Activated CD8-positive, alpha-beta memory T cell treated with anti-CD3 and anti-CD28 coated beads, Interleukin-2, amount 10 ng/mL, durations not matched to agents 7 days and 5 days (primary cell): Measurements from ENCODE around the gene FCER1G. TPM values are rescaled to one million over a fixed set of nuclear protein-coding genes. Genes with fewer than 3 reads are reported as not detected.

ENCODE experiments used
- ATAC-seq: fragments of 150-1000 bp; cut with Tn5 transposase; one replicate; pipeline ENCODE4 v1.10.0; 2021; ENCODE audit warnings: moderate library complexity
- CTCF ChIA-PET: fragments of 350-600 bp; sonication (Branson Sonifier 250); formaldehyde crosslinking; loops from one replicate; lab custom pipeline; 2021; ENCODE audit warnings: antibody characterized with exemption; lab: Charles Lee
- DNase-seq: peaks from one replicate; pipeline ENCODE4 v3.0.0-alpha.2; 2020
- H3K27ac Mint-ChIP-seq: one replicate; pipeline ENCODE4 v1.8.0; 2021; ENCODE audit warnings: mild to moderate bottlenecking, mixed read lengths
- H3K27me3 Mint-ChIP-seq: one replicate; pipeline ENCODE4 v1.8.0; 2021; ENCODE audit warnings: mixed read lengths
- H3K36me3 Mint-ChIP-seq: one replicate; pipeline ENCODE4 v1.8.0; 2021; ENCODE audit warnings: mild to moderate bottlenecking, mixed read lengths
- H3K4me1 Mint-ChIP-seq: one replicate; pipeline ENCODE4 v1.8.0; 2021; ENCODE audit warnings: mixed read lengths
- H3K4me3 Mint-ChIP-seq: one replicate; pipeline ENCODE4 v1.8.0; 2021; ENCODE audit warnings: mild to moderate bottlenecking, moderate library complexity, mixed read lengths
- H3K9me3 Mint-ChIP-seq: one replicate; pipeline ENCODE4 v1.8.0; 2022; ENCODE audit warnings: low read depth, mixed read lengths
- total RNA-seq, 2 experiments: library from RNA; stranded (reverse); gene quantifications; one replicate each; pipeline ENCODE4 v1.2.3, GENCODE V29; 2021

Gene FCER1G
- total RNA-seq, 2 experiments from 2014 or later = 1.1 to 5.8 TPM

DNA sequence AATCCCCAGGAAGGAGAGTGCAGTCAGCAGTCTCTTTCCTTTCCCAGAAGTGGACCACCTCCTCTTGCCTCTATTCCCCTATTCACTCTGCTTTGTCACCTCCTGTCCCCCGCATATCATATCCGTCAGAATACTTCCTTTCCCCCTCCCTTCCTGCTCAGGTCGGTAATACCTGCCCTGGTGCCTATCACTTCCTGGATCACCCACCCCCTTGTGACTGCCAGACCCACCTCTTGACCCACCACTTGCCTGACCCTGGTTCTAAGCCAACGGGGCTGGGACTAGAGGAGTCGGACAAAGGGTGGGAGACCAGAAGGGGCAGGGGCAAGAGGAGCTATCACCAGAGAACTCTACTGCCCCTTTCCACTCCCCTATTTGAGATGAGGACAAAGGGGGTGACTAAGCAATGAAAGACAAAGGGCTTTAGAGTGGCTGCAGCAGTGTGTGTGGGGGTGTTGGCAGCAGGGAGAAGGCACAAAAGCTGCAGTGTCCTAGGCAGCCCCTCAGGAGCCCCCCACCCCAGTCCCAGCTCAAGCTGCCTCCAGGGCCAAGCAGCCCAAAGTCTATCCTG is 14.6 kb upstream of the FCER1G start:
- no peak for ATAC-seq
- H3K4me3 Mint-ChIP-seq = no peak overlapping the region
- H3K27ac Mint-ChIP-seq = peak overlapping the region; percentile 95

DNA sequence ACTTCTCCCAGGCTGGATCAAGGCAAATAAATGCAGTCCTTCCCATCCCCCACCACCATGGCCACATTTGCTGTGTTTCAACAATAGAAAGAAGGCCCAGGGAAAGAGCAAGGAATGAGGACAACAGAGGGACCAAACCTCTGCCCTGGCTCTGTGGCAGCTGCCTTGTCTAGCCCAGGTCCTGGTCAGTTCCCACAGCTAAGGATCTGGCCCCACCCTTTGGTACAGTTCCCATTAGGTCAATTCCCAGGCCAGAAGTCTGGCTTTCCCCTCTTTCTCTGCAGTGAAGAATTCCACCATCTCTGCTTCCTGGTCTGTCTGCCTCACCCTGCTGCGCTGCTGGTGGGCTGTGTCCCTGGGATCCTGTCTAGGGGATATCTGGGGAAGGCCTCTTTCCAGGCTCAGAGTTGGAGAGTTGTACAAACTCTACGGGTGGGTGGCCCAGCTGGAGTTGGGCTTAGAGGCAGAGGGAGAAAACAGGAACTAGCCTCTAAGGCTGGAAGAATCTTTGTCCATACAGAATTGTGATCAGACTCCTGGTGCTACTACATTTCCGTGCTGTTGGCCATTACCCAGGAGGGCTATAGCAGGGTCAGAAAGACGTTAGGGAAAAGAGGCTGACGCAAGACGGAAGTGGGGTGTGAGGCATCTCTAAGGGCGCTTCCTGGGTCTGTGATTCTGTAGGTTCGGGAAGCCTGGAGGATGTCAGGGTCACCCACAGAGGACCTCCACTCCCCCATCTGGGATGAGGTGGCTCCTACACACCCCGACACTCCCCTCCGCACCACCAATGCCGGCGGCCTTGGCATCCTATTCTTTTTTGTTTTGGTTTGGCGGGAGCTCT is 13.9 kb upstream of the FCER1G start:
- peak; percentile 0 for ATAC-seq
- Mint-ChIP-seq H3K36me3 (peaks cover 25% of the 10 kb centered on the region), H3K27me3 (no peaks in the 10 kb centered on the region), H3K9me3 (no peaks in the 10 kb centered on the region), H3K27ac (peak overlapping the region; percentile 95), H3K4me1 (peaks cover 62% of the 10 kb centered on the region), H3K4me3 (peak overlapping the region; percentile 87)
- CTCF ChIA-PET = interaction anchor here (0.9 to 7.0 kb wide), 17 partner anchors 9 to 181 kb away, joined by 3 to 89 read pairs (median 6); partner anchors contain the start of genes APOA2, B4GALT3, PCP4L1 and PPOX
- no peak for DNase-seq

More for the DNA sequence above, 14.6 kb upstream of the FCER1G start:
- peaks cover 62% of the 10 kb centered on the region for H3K4me1 Mint-ChIP-seq
- CTCF ChIA-PET = interaction anchor here (1.0 to 7.0 kb wide), 9 partner anchors 8 to 182 kb away, joined by 3 to 89 read pairs (median 23); partner anchors contain the start of genes APOA2, B4GALT3, PPOX and TOMM40L
- no peaks in the 10 kb centered on the region for H3K9me3 Mint-ChIP-seq
- H3K27me3 Mint-ChIP-seq = no peaks in the 10 kb centered on the region
- DNase-seq = no peak
- H3K36me3 Mint-ChIP-seq = peaks cover 21% of the 10 kb centered on the region

DNA sequence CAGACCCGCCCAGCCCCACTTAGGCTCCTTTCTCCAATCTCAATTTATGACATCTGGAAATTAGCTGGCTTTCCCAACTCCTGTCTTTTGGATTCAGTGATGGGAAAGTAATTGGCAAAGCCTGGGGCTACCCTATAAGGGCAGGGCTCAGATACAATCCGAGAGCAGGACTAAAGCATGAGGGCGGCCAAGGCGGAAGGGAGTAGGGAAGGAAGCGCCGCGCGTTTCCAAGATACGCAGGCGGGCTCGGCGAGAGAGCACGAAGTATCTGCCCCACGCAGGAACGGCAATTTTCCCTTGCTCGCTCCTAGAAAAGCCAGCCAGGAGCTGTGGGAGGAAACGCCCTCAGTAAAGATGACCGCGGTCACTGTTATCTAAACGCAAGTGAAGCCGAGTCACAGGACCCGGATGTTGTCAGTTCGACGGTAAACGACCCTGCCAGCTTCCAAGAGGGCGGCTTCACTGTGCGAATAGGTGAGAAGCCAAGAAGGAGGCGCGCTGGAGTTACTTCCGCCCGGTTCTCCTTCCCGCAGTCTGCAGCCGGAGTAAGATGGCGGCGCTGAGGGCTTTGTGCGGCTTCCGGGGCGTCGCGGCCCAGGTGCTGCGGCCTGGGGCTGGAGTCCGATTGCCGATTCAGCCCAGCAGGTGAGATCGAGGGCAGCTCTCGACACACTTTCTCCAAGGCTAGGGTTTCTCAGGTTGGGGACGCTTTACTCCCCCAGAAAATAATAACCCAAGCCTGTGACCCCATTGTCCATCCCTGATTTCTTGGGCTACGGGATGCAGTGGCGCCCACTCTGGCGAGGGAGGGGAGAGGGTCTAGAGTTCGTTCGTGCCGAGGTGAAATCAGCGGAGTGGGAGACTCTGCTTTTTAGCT is 13.0 kb upstream of the FCER1G start, which contains the start of gene NDUFS2:
NDUFS2 (plus strand) TSS at position 532 of the 877 bp plus-strand sequence; CDS start at position 551, 19 bp downstream.
- no peaks in the 10 kb centered on the region for H3K9me3 Mint-ChIP-seq
- DNase-seq = peak; percentile 99
- H3K4me3 Mint-ChIP-seq = peak within 1 kb of the TSS; percentile 87
- H3K36me3 Mint-ChIP-seq = peaks cover 29% of the 10 kb centered on the region
- CTCF ChIA-PET = interaction anchor here (0.9 to 7.0 kb wide), 19 partner anchors 9 to 188 kb away, joined by 3 to 89 read pairs (median 4); partner anchors contain the start of genes APOA2, B4GALT3, PCP4L1 and PPOX
- no peaks in the 10 kb centered on the region for H3K27me3 Mint-ChIP-seq
- H3K4me1 Mint-ChIP-seq = peaks cover 64% of the 10 kb centered on the region
- peak; percentile 99 for ATAC-seq
- peak within 1 kb of the TSS; percentile 95 for H3K27ac Mint-ChIP-seq

DNA sequence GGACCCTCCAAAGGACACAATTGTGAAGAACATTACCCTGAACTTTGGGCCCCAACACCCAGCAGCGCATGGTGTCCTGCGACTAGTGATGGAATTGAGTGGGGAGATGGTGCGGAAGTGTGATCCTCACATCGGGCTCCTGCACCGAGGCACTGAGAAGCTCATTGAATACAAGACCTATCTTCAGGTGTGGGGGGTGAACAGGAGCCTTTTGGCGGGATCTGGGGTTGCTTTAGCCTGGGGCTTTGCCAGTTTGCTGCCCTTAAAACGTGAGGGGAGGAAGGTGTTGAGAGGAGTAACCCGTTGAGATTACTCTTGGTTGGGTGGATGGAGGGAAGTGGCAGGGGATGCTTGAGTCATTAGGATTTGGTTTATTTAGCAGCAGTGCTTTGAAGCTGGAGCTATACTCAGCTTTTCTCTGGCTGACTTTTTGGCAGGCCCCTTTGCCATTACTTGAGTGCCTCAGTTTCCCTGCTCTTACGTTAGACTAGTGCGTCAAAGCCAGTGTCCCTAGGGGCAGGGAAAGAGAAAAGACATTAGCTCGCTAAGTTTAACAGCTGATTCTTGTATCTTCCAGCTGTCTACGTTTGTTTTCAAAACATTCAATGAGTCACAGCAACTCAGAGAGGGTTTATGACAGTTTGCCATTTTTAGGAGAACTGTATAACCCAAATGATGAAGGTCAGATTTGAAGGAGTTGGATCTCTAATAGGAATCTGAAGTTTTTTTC is 8.5 kb upstream of the FCER1G start:
- DNase-seq = no peak
- H3K4me3 Mint-ChIP-seq = no peak overlapping the region
- peaks cover 47% of the 10 kb centered on the region for H3K36me3 Mint-ChIP-seq
- peaks cover 51% of the 10 kb centered on the region for H3K4me1 Mint-ChIP-seq
- H3K27ac Mint-ChIP-seq = peak overlapping the region; percentile 23
- no peak for ATAC-seq
- no peaks in the 10 kb centered on the region for H3K9me3 Mint-ChIP-seq
- CTCF ChIA-PET = interaction anchor here (0.6 to 7.0 kb wide), 7 partner anchors 9 to 175 kb away, joined by 3 to 89 read pairs (median 6); partner anchors contain the start of genes APOA2, FCER1G, PPOX and TOMM40L
- no peaks in the 10 kb centered on the region for H3K27me3 Mint-ChIP-seq

DNA sequence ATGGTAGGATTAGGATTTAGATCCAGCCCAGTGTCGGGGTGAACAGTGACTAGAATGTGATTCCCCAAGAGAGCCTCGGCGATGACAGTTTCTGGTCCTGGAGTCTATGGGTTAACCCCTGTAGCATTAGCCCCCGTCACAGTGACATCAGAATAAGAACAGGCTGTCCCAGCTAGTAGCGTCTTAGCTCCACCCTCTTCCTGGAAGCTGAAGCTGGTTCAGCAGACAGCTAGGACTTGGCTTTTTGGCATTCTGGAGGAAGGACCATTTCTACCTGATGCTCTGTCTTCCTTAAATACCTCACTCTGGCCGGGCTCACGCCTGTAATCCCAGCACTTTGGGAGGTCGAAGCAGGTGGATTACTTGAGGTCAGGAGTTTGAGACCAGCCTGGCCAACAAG is 7.9 kb upstream of the FCER1G start:
- Mint-ChIP-seq H3K4me1 (peaks cover 47% of the 10 kb centered on the region), H3K27me3 (no peaks in the 10 kb centered on the region), H3K36me3 (peaks cover 51% of the 10 kb centered on the region), H3K9me3 (no peaks in the 10 kb centered on the region), H3K4me3 (no peak overlapping the region), H3K27ac (no peak overlapping the region)
- CTCF ChIA-PET = interaction anchor here (0.6 to 7.0 kb wide), 5 partner anchors 9 to 175 kb away, joined by 3 to 89 read pairs (median 6); partner anchors contain the start of genes APOA2, FCER1G, PPOX and TOMM40L
- ATAC-seq (no peak), DNase-seq (no peak)

DNA sequence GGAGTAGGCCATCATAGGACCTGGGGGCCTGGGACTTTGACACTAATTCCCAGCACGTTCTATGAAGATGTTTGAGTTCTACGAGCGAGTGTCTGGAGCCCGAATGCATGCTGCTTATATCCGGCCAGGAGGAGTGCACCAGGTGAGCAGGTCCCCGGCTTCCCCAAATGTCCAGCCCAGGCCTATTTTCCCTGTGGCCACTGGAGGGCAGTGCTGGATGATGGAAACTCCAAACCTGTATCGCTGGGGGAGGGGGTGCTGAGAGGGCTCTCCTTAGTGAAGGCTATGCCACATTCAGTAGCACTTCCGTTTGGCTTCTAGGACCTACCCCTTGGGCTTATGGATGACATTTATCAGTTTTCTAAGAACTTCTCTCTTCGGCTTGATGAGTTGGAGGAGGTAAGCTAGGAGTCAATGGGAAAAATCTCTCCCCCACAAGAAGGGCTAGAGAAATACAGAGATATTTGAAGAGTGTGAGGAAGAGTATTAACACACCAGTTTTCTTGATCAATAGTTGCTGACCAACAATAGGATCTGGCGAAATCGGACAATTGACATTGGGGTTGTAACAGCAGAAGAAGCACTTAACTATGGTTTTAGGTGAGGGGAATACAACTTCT is 5.2 kb upstream of the FCER1G start:
- H3K4me3 Mint-ChIP-seq = no peak overlapping the region
- ATAC-seq (peak; percentile 90), DNase-seq (peak; percentile 82)
- CTCF ChIA-PET = interaction anchor here (0.6 to 6.7 kb wide), 10 partner anchors 8 to 189 kb away, joined by 3 to 110 read pairs (median 6); partner anchors contain the start of genes APOA2, NDUFS2 and TOMM40L
- H3K4me1 Mint-ChIP-seq = peaks cover 32% of the 10 kb centered on the region
- peak overlapping the region; percentile 57 for H3K27ac Mint-ChIP-seq
- no peaks in the 10 kb centered on the region for H3K9me3 Mint-ChIP-seq
- peaks cover 54% of the 10 kb centered on the region for H3K36me3 Mint-ChIP-seq
- no peaks in the 10 kb centered on the region for H3K27me3 Mint-ChIP-seq

DNA sequence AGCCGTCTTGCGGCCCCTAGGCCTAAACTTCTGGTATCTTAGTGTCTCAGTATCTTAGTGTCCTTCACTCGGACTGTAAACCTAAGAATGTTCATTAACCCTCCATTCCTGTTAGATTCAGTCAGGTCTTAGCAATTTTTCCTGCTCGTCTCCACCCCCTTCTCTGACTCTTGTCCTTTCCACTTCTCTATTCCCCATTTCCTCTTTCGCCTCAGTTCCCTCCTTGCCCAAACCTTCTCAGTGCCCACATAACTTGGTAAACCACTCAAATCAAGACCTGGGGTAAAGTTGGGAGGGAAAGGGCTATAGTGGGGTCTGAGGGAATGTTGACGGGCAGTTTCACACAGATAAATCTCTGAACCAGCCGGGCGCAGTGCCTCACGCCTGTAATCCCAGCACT is 726 bp upstream of the FCER1G start:
- CTCF ChIA-PET = interaction anchor here (0.7 kb wide), 1 partner anchor 357 kb away, joined by 3 read pairs; no protein-coding TSS in a partner anchor
- Mint-ChIP-seq H3K4me1 (peaks cover 34% of the 10 kb centered on the region), H3K27ac (no peak overlapping the region)

DNA sequence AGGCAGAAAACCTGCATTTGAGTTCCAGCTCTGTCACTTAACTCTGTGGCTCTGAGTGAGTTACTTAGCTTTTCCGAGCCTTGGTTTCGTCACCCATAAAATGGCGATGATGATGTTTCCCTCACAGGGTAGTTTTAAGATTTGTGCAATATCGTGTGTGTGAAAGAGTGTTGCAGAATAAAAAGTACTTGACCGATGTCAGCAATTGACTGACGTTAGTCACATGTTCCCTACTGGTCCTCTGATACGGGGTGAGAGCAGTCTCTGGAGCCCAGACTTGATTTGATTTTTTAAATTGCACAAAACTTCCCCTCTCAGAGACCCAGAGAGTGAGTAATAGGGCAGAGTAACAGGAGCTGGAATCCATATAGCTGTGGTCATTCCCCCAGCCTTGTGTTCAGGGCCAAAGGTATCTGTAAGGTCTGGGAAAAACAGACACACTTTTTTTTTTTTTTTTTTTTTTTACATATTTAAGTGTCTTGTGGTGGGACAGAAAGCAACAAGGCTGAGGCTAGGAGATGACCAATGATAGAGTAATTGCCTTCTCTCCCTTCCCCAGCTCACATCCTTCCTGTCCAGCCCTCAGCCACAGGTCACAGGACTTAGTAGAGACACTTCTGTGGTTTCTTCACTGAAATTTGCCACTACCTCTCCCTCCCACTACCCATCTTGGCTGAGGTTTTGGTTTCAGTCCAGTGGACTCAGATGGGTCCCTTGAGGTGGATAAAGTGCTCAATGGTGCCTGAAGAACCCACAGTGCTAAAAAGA is 2.0 kb downstream of the FCER1G start:
- no peaks in the 10 kb centered on the region for H3K27me3 Mint-ChIP-seq
- H3K4me1 Mint-ChIP-seq = peaks cover 32% of the 10 kb centered on the region
- DNase-seq (peak; percentile 63), ATAC-seq (peak; percentile 62)
- CTCF ChIA-PET = interaction anchor here (0.7 to 5.3 kb wide), 9 partner anchors 9 to 165 kb away, joined by 3 to 26 read pairs (median 6); partner anchors contain the start of genes CFAP126, NDUFS2 and TOMM40L
- H3K36me3 Mint-ChIP-seq = peaks cover 23% of the 10 kb centered on the region
- H3K9me3 Mint-ChIP-seq = no peaks in the 10 kb centered on the region
- H3K4me3 Mint-ChIP-seq = no peak overlapping the region
- peak overlapping the region; percentile 44 for H3K27ac Mint-ChIP-seq

More for the DNA sequence above, 726 bp upstream of the FCER1G start:
- ATAC-seq = no peak
- H3K9me3 Mint-ChIP-seq = no peaks in the 10 kb centered on the region
- no peak overlapping the region for H3K4me3 Mint-ChIP-seq
- no peak for DNase-seq
- H3K27me3 Mint-ChIP-seq = no peaks in the 10 kb centered on the region
- H3K36me3 Mint-ChIP-seq = peaks cover 40% of the 10 kb centered on the region

DNA sequence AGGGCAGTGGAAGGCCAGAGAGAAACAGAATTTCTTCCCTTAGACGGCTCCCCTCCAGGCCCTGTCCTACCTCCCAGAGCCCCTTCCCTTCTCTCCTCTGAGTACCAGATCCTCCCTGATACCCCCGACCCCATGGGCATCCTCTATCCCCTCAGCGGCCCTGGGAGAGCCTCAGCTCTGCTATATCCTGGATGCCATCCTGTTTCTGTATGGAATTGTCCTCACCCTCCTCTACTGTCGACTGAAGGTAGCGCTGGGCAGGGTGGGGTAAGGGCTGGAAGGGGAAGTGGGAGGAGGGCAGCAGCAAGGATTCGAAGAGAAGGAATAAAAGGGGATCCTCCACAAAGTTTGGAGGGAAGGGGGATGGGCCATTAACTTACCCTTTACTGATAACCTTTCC is 2.7 kb downstream of the FCER1G start:
- no peaks in the 10 kb centered on the region for H3K9me3 Mint-ChIP-seq
- DNase-seq (no peak), ATAC-seq (no peak)
- CTCF ChIA-PET = interaction anchor here (0.7 to 5.3 kb wide), 6 partner anchors 8 to 164 kb away, joined by 3 to 26 read pairs (median 10); partner anchors contain the start of genes NDUFS2 and TOMM40L
- peak overlapping the region; percentile 25 for H3K27ac Mint-ChIP-seq
- no peak overlapping the region for H3K4me3 Mint-ChIP-seq
- peaks cover 20% of the 10 kb centered on the region for H3K36me3 Mint-ChIP-seq
- H3K4me1 Mint-ChIP-seq = peaks cover 32% of the 10 kb centered on the region
- H3K27me3 Mint-ChIP-seq = no peaks in the 10 kb centered on the region

DNA sequence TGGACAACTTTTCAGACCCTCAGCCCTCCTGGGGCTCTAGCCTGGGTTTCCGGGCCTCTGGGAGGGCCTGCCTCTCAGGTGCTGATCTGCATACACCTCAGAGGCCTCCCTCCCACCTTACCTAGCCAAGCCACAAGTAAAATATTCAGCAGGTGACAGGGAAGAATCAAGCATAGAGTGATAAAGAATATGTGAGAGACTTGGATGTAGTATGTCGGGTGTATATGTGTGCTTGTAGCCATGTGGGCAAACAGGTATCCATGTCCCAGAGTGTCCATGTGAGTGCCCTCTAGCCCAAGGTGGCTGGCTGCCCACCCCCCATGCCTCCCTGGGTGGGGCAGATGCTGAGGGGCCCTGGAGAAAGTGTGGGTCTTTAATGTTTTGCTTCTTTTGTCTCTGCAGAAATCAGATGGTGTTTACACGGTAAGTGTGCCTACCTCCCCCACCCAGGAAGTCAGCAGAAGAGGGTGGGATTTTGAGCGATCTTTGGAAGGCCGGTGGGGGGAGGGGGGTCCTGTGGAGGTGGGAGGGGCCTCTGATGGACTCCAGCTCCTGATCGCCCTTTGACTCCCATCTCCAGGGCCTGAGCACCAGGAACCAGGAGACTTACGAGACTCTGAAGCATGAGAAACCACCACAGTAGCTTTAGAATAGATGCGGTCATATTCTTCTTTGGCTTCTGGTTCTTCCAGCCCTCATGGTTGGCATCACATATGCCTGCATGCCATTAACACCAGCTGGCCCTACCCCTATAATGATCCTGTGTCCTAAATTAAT is 3.4 kb downstream of the FCER1G start:
- CTCF ChIA-PET = interaction anchor here (0.6 to 10.9 kb wide), 6 partner anchors 8 to 121 kb away, joined by 3 to 110 read pairs (median 11); partner anchors contain the start of gene NDUFS2
- H3K9me3 Mint-ChIP-seq = no peaks in the 10 kb centered on the region
- H3K27me3 Mint-ChIP-seq = no peaks in the 10 kb centered on the region
- peaks cover 32% of the 10 kb centered on the region for H3K4me1 Mint-ChIP-seq
- DNase-seq (no peak), ATAC-seq (no peak)
- no peak overlapping the region for H3K4me3 Mint-ChIP-seq
- H3K27ac Mint-ChIP-seq = no peak overlapping the region
- H3K36me3 Mint-ChIP-seq = peaks cover 15% of the 10 kb centered on the region
